HepG2 (cell line): ENCODE results near the gene DOCK4. TPM values are rescaled to one million over a fixed set of nuclear protein-coding genes. Genes with fewer than 3 reads are reported as not detected.
A peak's percentile ranks its signal among the peaks of the same experiment; 100 is the strongest.

Experiments used
- ARNT2 ChIP-seq: sonication (generic); formaldehyde crosslinking; IDR thresholded peaks from 2 replicates; pipeline ENCODE4 v1.8.0; 2022; ENCODE audit warnings: mild to moderate bottlenecking, low read depth, missing genetic modification reagents, moderate library complexity
- BCL6 ChIP-seq: IDR thresholded peaks from 2 replicates; pipeline ENCODE4 v1.6.1; 2016; ENCODE audit warnings: missing genetic modification reagents, missing compliant biosample characterization
- CEBPZ ChIP-seq: IDR thresholded peaks from 2 replicates; pipeline ENCODE4 v1.6.1; 2012; ENCODE audit warnings: low read length, improper control_type of control experiment
- DNMT3B ChIP-seq: conservative IDR thresholded peaks from 2 replicates; pipeline ENCODE4 v1.6.1; 2016; ENCODE audit warnings: missing biosample characterization, control low read depth
- E2F5 ChIP-seq: sonication (generic); formaldehyde crosslinking; conservative IDR thresholded peaks from 2 replicates; pipeline ENCODE4 v1.4.0; 2020; ENCODE audit warnings: missing genetic modification reagents
- PCBP2 ChIP-seq: fragments of 200-400 bp; formaldehyde crosslinking; optimal IDR thresholded peaks from 2 replicates; pipeline ENCODE3; 2018; ENCODE audit warnings: low read length, low read depth; ENCODE audit not compliant: poor library complexity, severe bottlenecking
- PLSCR1 ChIP-seq: sonication (generic); formaldehyde crosslinking; IDR thresholded peaks from 2 replicates; pipeline ENCODE4 v1.5.0; 2020; ENCODE audit warnings: missing genetic modification reagents, mild to moderate bottlenecking, borderline replicate concordance
- POLR2G ChIP-seq: fragments of 200-400 bp; formaldehyde crosslinking; IDR thresholded peaks from 2 replicates; pipeline ENCODE4 v1.6.1; 2018; ENCODE audit warnings: mild to moderate bottlenecking, low read depth, low read length, moderate library complexity
- SIN3B ChIP-seq: fragments of 150-350 bp; IDR thresholded peaks from 2 replicates; pipeline ENCODE4 v1.6.1; 2014; ENCODE audit warnings: low read length
- SMYD3 ChIP-seq: sonication (generic); formaldehyde crosslinking; IDR thresholded peaks from 2 replicates; pipeline ENCODE4 v1.8.1; 2023; ENCODE audit warnings: mild to moderate bottlenecking, missing genetic modification reagents
- SNAI1 ChIP-seq: sonication (generic); formaldehyde crosslinking; IDR thresholded peaks from 2 replicates; pipeline ENCODE4 v1.5.0; 2020; ENCODE audit warnings: mild to moderate bottlenecking, missing genetic modification reagents, borderline replicate concordance
- TCF12 ChIP-seq, 2 experiments: fragments of 450-650 bp in 1 of 2; sonication (generic) in 1 of 2; formaldehyde crosslinking in 1 of 2; IDR thresholded peaks; 2 replicates each; pipeline versions ENCODE4 v1.6.1 to v1.8.0; 2017 to 2022; ENCODE audit warnings: antibody characterized with exemption in 1 of 2, mild to moderate bottlenecking in 1 of 2, missing genetic modification reagents in 1 of 2, moderate library complexity in 1 of 2
- ZBTB7A ChIP-seq: sonication (generic); formaldehyde crosslinking; IDR thresholded peaks from 2 replicates; pipeline ENCODE4 v1.8.0; 2022; ENCODE audit warnings: mild to moderate bottlenecking, missing genetic modification reagents
- ZBTB8A ChIP-seq: sonication (generic); formaldehyde crosslinking; IDR thresholded peaks from 2 replicates; pipeline ENCODE4 v1.4.0; 2020; ENCODE audit warnings: mild to moderate bottlenecking, low read depth, missing genetic modification reagents, borderline replicate concordance
- ZMAT5 ChIP-seq: sonication (generic); formaldehyde crosslinking; IDR thresholded peaks from 2 replicates; pipeline ENCODE4 v1.5.0; 2020; ENCODE audit warnings: mild to moderate bottlenecking, low read depth, missing genetic modification reagents, borderline replicate concordance
- ZNF292 ChIP-seq: sonication (generic); formaldehyde crosslinking; IDR thresholded peaks from 2 replicates; pipeline ENCODE4 v1.8.1; 2022; ENCODE audit warnings: mild to moderate bottlenecking, low read depth, missing genetic modification reagents, borderline replicate concordance
- ZNF296 ChIP-seq: sonication (generic); formaldehyde crosslinking; conservative IDR thresholded peaks from 2 replicates; pipeline ENCODE4 v1.5.0; 2020; ENCODE audit warnings: mild to moderate bottlenecking, missing genetic modification reagents
- ZNF512 ChIP-seq: sonication (generic); formaldehyde crosslinking; IDR thresholded peaks from 2 replicates; pipeline ENCODE4 v1.4.0; 2020; ENCODE audit warnings: mild to moderate bottlenecking, missing genetic modification reagents
- ZNF576 ChIP-seq: sonication (generic); formaldehyde crosslinking; IDR thresholded peaks from 2 replicates; pipeline ENCODE4 v1.4.0; 2020; ENCODE audit warnings: mild to moderate bottlenecking, missing genetic modification reagents
- ZNF713 ChIP-seq: sonication (generic); formaldehyde crosslinking; IDR thresholded peaks from 2 replicates; pipeline ENCODE4 v1.4.0; 2020; ENCODE audit warnings: mild to moderate bottlenecking, missing genetic modification reagents
- ZNF768 ChIP-seq: sonication (generic); formaldehyde crosslinking; IDR thresholded peaks from 2 replicates; pipeline ENCODE4 v1.4.0; 2020; ENCODE audit warnings: missing genetic modification reagents
- ZNF780A ChIP-seq: sonication (generic); formaldehyde crosslinking; IDR thresholded peaks from 2 replicates; pipeline ENCODE4 v1.8.0; 2022; ENCODE audit warnings: mild to moderate bottlenecking, missing genetic modification reagents, moderate library complexity
- polyA plus RNA-seq, 8 experiments: library from polyadenylated mRNA; depleted of rRNA in 3 of 8; stranded (reverse) in 7 of 8; unstranded in 1 of 8; fragments of >200 nt; fragmentation: Illumina TruSeq in 4 of 8; extraction: Trizol in 4 of 8; gene quantifications; 2 replicates each; pipeline versions ENCODE4 v1.2.1 to v1.2.3, GENCODE V29; 2011 to 2016; ENCODE audit warnings: low read depth in 4 of 8, missing spikeins in 1 of 8, mixed read lengths in 1 of 8; ENCODE audit not compliant: insufficient read depth in 1 of 8
- total RNA-seq, 5 experiments: library from RNA; depleted of rRNA; stranded (reverse); fragments of >200 nt; fragmentation: Illumina TruSeq; extraction: Trizol; gene quantifications; 2 replicates each; pipeline ENCODE4 v1.2.3, GENCODE V29; 2016; ENCODE audit warnings: low read depth in 1 of 5

DOCK4 gene
- total and polyA plus RNA-seq, 2 of the 13 experiments (the other 11 are each of a cell fraction or from before 2014, with no cell fraction given) = 13.5 to 17.4 TPM

GRCh38 chr7:112206238-112206990 is at the start of gene DOCK4, which contains the start of gene ZNF277 (continued):
- TF ChIP-seq E2F5 (CRISPR knock-in tag) = no peak
- no peak for TF ChIP-seq ZNF713 (CRISPR knock-in tag)
- TF ChIP-seq SIN3B = no peak
- no peak; the same call in 1 of the 2 replicates for TF ChIP-seq ARNT2 (CRISPR knock-in tag)
- no peak for TF ChIP-seq SNAI1 (CRISPR knock-in tag)
- no peak for TF ChIP-seq ZNF780A (CRISPR knock-in tag)
- no peak for TF ChIP-seq SMYD3 (CRISPR knock-in tag)
- no peak for TF ChIP-seq PLSCR1 (CRISPR knock-in tag)
- no peak for TF ChIP-seq ZBTB7A
- peak; percentile 67; the same call in 1 of the 2 replicates for TF ChIP-seq ZNF292 (CRISPR knock-in tag)
- TF ChIP-seq ZMAT5 = no peak
- no peak for TF ChIP-seq PCBP2
- peak; percentile 37; the same call in 1 of the 2 replicates for TF ChIP-seq ZNF768 (CRISPR knock-in tag)
- no peak for TF ChIP-seq ZNF512 (CRISPR knock-in tag)
- TF ChIP-seq TCF12 (IDR thresholded peaks at IDR 0.05) = no peak
- TF ChIP-seq TCF12 (CRISPR knock-in tag; IDR thresholded peaks at IDR 0.05) = no peak
- TF ChIP-seq ZNF296 = no peak
- TF ChIP-seq POLR2G = peak; percentile 81
- TF ChIP-seq ZNF576 = no peak
- no peak; the same call in 1 of the 2 replicates for TF ChIP-seq BCL6 (CRISPR knock-in tag)
- TF ChIP-seq CEBPZ = no peak
- no peak for TF ChIP-seq DNMT3B
- TF ChIP-seq ZBTB8A = no peak
